Progenitor cell of endocrine pancreas (in vitro differentiated cells): ENCODE measurements around the gene TGM5. TPM values are rescaled to one million over a fixed set of nuclear protein-coding genes. Genes with fewer than 3 reads are reported as not detected.
"Not testable (repeated sequence)": the region's sequence is repeated elsewhere in the genome, so short reads cannot be mapped to it uniquely, and the experiment has no call there.

Experiments used
- DNase-seq: peaks from one replicate; pipeline ENCODE4 v3.0.0; 2021; ENCODE audit warnings: low spot score; ENCODE audit not compliant: unreplicated experiment
- H3K27ac Mint-ChIP-seq: 2 replicates; pipeline ENCODE4 v1.8.0; 2021; ENCODE audit warnings: mild to moderate bottlenecking, moderate library complexity, mixed read lengths
- H3K27me3 Mint-ChIP-seq: 2 replicates; pipeline ENCODE4 v1.8.0; 2021; ENCODE audit warnings: mixed read lengths
- H3K36me3 Mint-ChIP-seq: 2 replicates; pipeline ENCODE4 v1.8.0; 2022; ENCODE audit warnings: mixed read lengths; ENCODE audit not compliant: insufficient read depth
- H3K4me1 Mint-ChIP-seq: 2 replicates; pipeline ENCODE4 v1.8.0; 2021; ENCODE audit warnings: low read depth, mixed read lengths
- H3K4me3 Mint-ChIP-seq: 2 replicates; pipeline ENCODE4 v1.8.0; 2021; ENCODE audit warnings: low read depth, mild to moderate bottlenecking, moderate library complexity, mixed read lengths
- H3K9me3 Mint-ChIP-seq: 2 replicates; pipeline ENCODE4 v1.8.0; 2021; ENCODE audit warnings: low read depth, mixed read lengths
- total RNA-seq: library from RNA; stranded (reverse); gene quantifications from 2 replicates; pipeline ENCODE4 v1.2.1, GENCODE V29; 2021
- TF ChIP-seq, protein P1 (sequence below): fragments of 200-600 bp; sonication (generic); IDR thresholded peaks from one replicate; pipeline ENCODE4 v1.5.0; 2021; ENCODE audit warnings: antibody characterized with exemption, mild to moderate bottlenecking; ENCODE audit not compliant: unreplicated experiment

Gene TGM5
- total RNA-seq, 1 donor from 2014 or later: not detected

GRCh38 chr15:43299411-43299810, 32.7 kb upstream of the TGM5 start:
- DNase-seq: no peak
- no peaks in the 10 kb centered on the region for H3K9me3 Mint-ChIP-seq
- TF ChIP-seq, protein P1, sequence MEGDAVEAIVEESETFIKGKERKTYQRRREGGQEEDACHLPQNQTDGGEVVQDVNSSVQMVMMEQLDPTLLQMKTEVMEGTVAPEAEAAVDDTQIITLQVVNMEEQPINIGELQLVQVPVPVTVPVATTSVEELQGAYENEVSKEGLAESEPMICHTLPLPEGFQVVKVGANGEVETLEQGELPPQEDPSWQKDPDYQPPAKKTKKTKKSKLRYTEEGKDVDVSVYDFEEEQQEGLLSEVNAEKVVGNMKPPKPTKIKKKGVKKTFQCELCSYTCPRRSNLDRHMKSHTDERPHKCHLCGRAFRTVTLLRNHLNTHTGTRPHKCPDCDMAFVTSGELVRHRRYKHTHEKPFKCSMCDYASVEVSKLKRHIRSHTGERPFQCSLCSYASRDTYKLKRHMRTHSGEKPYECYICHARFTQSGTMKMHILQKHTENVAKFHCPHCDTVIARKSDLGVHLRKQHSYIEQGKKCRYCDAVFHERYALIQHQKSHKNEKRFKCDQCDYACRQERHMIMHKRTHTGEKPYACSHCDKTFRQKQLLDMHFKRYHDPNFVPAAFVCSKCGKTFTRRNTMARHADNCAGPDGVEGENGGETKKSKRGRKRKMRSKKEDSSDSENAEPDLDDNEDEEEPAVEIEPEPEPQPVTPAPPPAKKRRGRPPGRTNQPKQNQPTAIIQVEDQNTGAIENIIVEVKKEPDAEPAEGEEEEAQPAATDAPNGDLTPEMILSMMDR: no peak
- H3K27ac Mint-ChIP-seq: no peak overlapping the region
- no peak overlapping the region for H3K4me3 Mint-ChIP-seq
- H3K4me1 Mint-ChIP-seq: peaks cover 1% of the 10 kb centered on the region
- no peaks in the 10 kb centered on the region for H3K36me3 Mint-ChIP-seq
- peaks cover 31% of the 10 kb centered on the region for H3K27me3 Mint-ChIP-seq

- no peak for DNase-seq
- Mint-ChIP-seq H3K4me3 (no peak overlapping the region), H3K9me3 (no peaks in the 10 kb centered on the region), H3K27me3 (peaks cover 44% of the 10 kb centered on the region), H3K36me3 (no peaks in the 10 kb centered on the region), H3K4me1 (no peaks in the 10 kb centered on the region), H3K27ac (no peak overlapping the region)
- TF ChIP-seq, protein P1: no peak
Measured at GRCh38 chr15:43294091-43294706, 27.5 kb upstream of the TGM5 start.

GRCh38 chr15:43293432-43293831, 26.7 kb upstream of the TGM5 start:
- peak; percentile 25 for DNase-seq
- TF ChIP-seq, protein P1: peak; percentile 23
- no peak overlapping the region for H3K27ac Mint-ChIP-seq
- no peaks in the 10 kb centered on the region for H3K4me1 Mint-ChIP-seq
- H3K27me3 Mint-ChIP-seq: peaks cover 44% of the 10 kb centered on the region
- no peaks in the 10 kb centered on the region for H3K9me3 Mint-ChIP-seq
- H3K4me3 Mint-ChIP-seq: no peak overlapping the region
- H3K36me3 Mint-ChIP-seq: no peaks in the 10 kb centered on the region

DNA sequence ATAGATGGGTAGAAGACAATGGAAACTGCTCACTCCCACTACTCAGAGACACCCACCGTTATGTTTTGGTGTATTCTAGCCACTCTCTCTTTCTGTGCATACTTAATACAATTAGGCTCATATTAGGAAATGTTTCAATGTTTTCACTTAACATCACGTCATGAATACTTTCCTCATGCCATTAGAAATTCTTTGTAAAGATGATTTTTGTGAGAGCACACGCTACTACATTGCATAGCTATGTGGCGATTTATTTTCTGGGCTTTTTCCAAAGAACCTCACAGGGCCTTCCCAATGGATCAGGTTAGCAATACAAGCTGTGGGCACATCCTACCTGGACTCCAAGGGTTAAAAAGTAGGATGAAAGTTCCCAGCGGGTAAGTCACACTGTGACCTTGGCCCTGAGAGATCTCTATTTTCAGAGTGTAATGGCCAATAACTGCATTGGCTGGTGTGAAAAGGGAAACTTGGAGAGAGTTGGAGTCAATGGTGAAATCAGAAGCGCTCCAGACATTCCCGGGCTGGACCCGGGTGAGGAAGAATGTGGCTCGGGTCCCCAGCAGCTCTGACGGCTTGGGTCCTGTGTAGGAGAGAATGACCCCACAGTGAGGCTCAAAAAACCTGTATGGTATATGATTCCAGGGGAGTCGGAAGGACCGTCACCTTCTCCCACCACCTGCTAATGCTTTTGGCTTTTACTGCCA, 25.8 kb upstream of the TGM5 start:
- TF ChIP-seq, protein P1: no peak
- Mint-ChIP-seq H3K9me3 (no peaks in the 10 kb centered on the region), H3K4me3 (no peak overlapping the region), H3K27ac (no peak overlapping the region), H3K4me1 (no peaks in the 10 kb centered on the region), H3K36me3 (no peaks in the 10 kb centered on the region), H3K27me3 (peaks cover 50% of the 10 kb centered on the region)
- no peak for DNase-seq

GRCh38 chr15:43289656-43290055, 22.9 kb upstream of the TGM5 start:
- H3K9me3 Mint-ChIP-seq, H3K4me1 Mint-ChIP-seq, H3K4me3 Mint-ChIP-seq, H3K27ac Mint-ChIP-seq, DNase-seq, H3K36me3 Mint-ChIP-seq: not testable (repeated sequence)
- peaks cover 51% of the 10 kb centered on the region for H3K27me3 Mint-ChIP-seq

- H3K27ac Mint-ChIP-seq: no peak overlapping the region
- no peaks in the 10 kb centered on the region for H3K9me3 Mint-ChIP-seq
- H3K27me3 Mint-ChIP-seq: peaks cover 34% of the 10 kb centered on the region
- TF ChIP-seq, protein P1: no peak
- peaks cover 1% of the 10 kb centered on the region for H3K4me1 Mint-ChIP-seq
- H3K36me3 Mint-ChIP-seq: no peaks in the 10 kb centered on the region
- no peak for DNase-seq
- no peak overlapping the region for H3K4me3 Mint-ChIP-seq
Measured at GRCh38 chr15:43287254-43287653, 20.5 kb upstream of the TGM5 start.
